HepG2 (cell line): Measurements from ENCODE around the gene KMT2D. TPM values are rescaled to one million over a fixed set of nuclear protein-coding genes. Genes with fewer than 3 reads are reported as not detected.
A peak's percentile ranks its signal among the peaks of the same experiment; 100 is the strongest.

Source experiments
- ATF4 ChIP-seq, 2 experiments: fragments of 450-650 bp in 1 of 2; sonication (generic) in 1 of 2; formaldehyde crosslinking; IDR thresholded peaks; 2 replicates each; pipeline versions ENCODE4 v1.5.0 to v1.8.0; 2020 to 2022; ENCODE audit warnings: mild to moderate bottlenecking in 1 of 2, missing genetic modification reagents in 1 of 2
- CCDC6 ChIP-seq: sonication (generic); formaldehyde crosslinking; IDR thresholded peaks from 2 replicates; pipeline ENCODE4 v1.8.1; 2022; ENCODE audit warnings: mild to moderate bottlenecking, missing genetic modification reagents, moderate library complexity
- ELF1 ChIP-seq: sonication (generic); formaldehyde crosslinking; IDR thresholded peaks from 2 replicates; pipeline ENCODE4 v1.4.0; 2020; ENCODE audit warnings: missing genetic modification reagents
- ELF3 ChIP-seq: IDR thresholded peaks from 2 replicates; pipeline ENCODE4 v1.6.1; 2016; ENCODE audit warnings: missing genetic modification reagents, missing compliant biosample characterization
- GABPA ChIP-seq, 2 experiments: IDR thresholded peaks; 2 replicates each; pipeline ENCODE4 v1.6.1; 2011 to 2016; ENCODE audit warnings: low read depth in 2 of 2, low read length in 1 of 2, missing biosample characterization in 1 of 2, missing genetic modification characterization in 1 of 2
- MIER2 ChIP-seq: IDR thresholded peaks from 2 replicates; pipeline ENCODE4 v1.6.1; 2016; ENCODE audit warnings: missing biosample characterization, missing genetic modification reagents
- NAIF1 ChIP-seq: sonication (generic); formaldehyde crosslinking; IDR thresholded peaks from 2 replicates; pipeline ENCODE4 v1.5.0; 2020; ENCODE audit warnings: mild to moderate bottlenecking, missing genetic modification reagents, borderline replicate concordance
- NBN ChIP-seq: fragments of 450-650 bp; conservative IDR thresholded peaks from 2 replicates; pipeline ENCODE4 v1.6.1; 2017
- PAWR ChIP-seq: sonication (generic); formaldehyde crosslinking; IDR thresholded peaks from 2 replicates; pipeline ENCODE4 v1.4.0; 2020; ENCODE audit warnings: missing genetic modification reagents, mild to moderate bottlenecking, borderline replicate concordance
- PTBP1 ChIP-seq: fragments of 200-400 bp; formaldehyde crosslinking; IDR thresholded peaks from 2 replicates; pipeline ENCODE4 v1.6.1; 2018; ENCODE audit warnings: low read length, low read depth; ENCODE audit not compliant: poor library complexity, severe bottlenecking
- SMYD3 ChIP-seq: sonication (generic); formaldehyde crosslinking; IDR thresholded peaks from 2 replicates; pipeline ENCODE4 v1.8.1; 2023; ENCODE audit warnings: mild to moderate bottlenecking, missing genetic modification reagents
- ZBTB42 ChIP-seq: sonication (generic); formaldehyde crosslinking; IDR thresholded peaks from 2 replicates; pipeline ENCODE4 v1.5.0; 2020; ENCODE audit warnings: mild to moderate bottlenecking, missing genetic modification reagents
- ZFY ChIP-seq: sonication (generic); formaldehyde crosslinking; IDR thresholded peaks from 2 replicates; pipeline ENCODE4 v1.4.0; 2020; ENCODE audit warnings: missing genetic modification reagents
- ZNF281 ChIP-seq: sonication (generic); formaldehyde crosslinking; IDR thresholded peaks from 2 replicates; pipeline ENCODE4 v1.4.0; 2020; ENCODE audit warnings: missing genetic modification reagents, borderline replicate concordance
- ZNF512B ChIP-seq: sonication (generic); formaldehyde crosslinking; IDR thresholded peaks from 2 replicates; pipeline ENCODE4 v1.5.1; 2020; ENCODE audit warnings: missing genetic modification reagents, mild to moderate bottlenecking, borderline replicate concordance
- ZNF841 ChIP-seq: sonication (generic); formaldehyde crosslinking; IDR thresholded peaks from 2 replicates; pipeline ENCODE4 v1.8.1; 2023; ENCODE audit warnings: missing genetic modification reagents, borderline replicate concordance
- polyA plus RNA-seq, 8 experiments: library from polyadenylated mRNA; depleted of rRNA in 3 of 8; stranded (reverse) in 7 of 8; unstranded in 1 of 8; fragments of >200 nt; fragmentation: Illumina TruSeq in 4 of 8; extraction: Trizol in 4 of 8; gene quantifications; 2 replicates each; pipeline versions ENCODE4 v1.2.1 to v1.2.3, GENCODE V29; 2011 to 2016; ENCODE audit warnings: low read depth in 4 of 8, missing spikeins in 1 of 8, mixed read lengths in 1 of 8; ENCODE audit not compliant: insufficient read depth in 1 of 8
- total RNA-seq, 5 experiments: library from RNA; depleted of rRNA; stranded (reverse); fragments of >200 nt; fragmentation: Illumina TruSeq; extraction: Trizol; gene quantifications; 2 replicates each; pipeline ENCODE4 v1.2.3, GENCODE V29; 2016; ENCODE audit warnings: low read depth in 1 of 5
- TF ChIP-seq, protein P1 (sequence below): sonication (generic); formaldehyde crosslinking; IDR thresholded peaks from 2 replicates; pipeline ENCODE4 v1.4.0; 2020; ENCODE audit warnings: mild to moderate bottlenecking, missing genetic modification reagents

The KMT2D gene
- total and polyA plus RNA-seq, 2 of the 13 experiments (the other 11 are each of a cell fraction or from before 2014, with no cell fraction given), result 8.1 to 10.4 TPM

- TF ChIP-seq ATF4 (CRISPR knock-in tag; IDR thresholded peaks at IDR 0.05), result no peak
- TF ChIP-seq NAIF1, result no peak
- TF ChIP-seq ZNF841 (CRISPR knock-in tag), result no peak
- TF ChIP-seq NBN, result no peak
- TF ChIP-seq ZNF281 (CRISPR knock-in tag), result no peak
- TF ChIP-seq ZNF512B (CRISPR knock-in tag), result no peak
- TF ChIP-seq ELF1 (CRISPR knock-in tag), result peak; percentile 51; the same call in 1 of the 2 replicates
- no peak for TF ChIP-seq PAWR
- 0 out of 2 replicates have a peak, but pooled peaks have one; percentile 33 for TF ChIP-seq ELF3 (CRISPR knock-in tag)
- no peak for TF ChIP-seq SMYD3 (CRISPR knock-in tag)
- peak; percentile 20; the same call in 1 of the 2 replicates for TF ChIP-seq GABPA (IDR thresholded peaks at IDR 0.05; ENCODE audit: low read depth, low read length)
- 0 out of 2 replicates have a peak, but pooled peaks have one; percentile 36 for TF ChIP-seq GABPA (CRISPR knock-in tag; IDR thresholded peaks at IDR 0.05; ENCODE audit: low read depth)
- TF ChIP-seq, protein P1, sequence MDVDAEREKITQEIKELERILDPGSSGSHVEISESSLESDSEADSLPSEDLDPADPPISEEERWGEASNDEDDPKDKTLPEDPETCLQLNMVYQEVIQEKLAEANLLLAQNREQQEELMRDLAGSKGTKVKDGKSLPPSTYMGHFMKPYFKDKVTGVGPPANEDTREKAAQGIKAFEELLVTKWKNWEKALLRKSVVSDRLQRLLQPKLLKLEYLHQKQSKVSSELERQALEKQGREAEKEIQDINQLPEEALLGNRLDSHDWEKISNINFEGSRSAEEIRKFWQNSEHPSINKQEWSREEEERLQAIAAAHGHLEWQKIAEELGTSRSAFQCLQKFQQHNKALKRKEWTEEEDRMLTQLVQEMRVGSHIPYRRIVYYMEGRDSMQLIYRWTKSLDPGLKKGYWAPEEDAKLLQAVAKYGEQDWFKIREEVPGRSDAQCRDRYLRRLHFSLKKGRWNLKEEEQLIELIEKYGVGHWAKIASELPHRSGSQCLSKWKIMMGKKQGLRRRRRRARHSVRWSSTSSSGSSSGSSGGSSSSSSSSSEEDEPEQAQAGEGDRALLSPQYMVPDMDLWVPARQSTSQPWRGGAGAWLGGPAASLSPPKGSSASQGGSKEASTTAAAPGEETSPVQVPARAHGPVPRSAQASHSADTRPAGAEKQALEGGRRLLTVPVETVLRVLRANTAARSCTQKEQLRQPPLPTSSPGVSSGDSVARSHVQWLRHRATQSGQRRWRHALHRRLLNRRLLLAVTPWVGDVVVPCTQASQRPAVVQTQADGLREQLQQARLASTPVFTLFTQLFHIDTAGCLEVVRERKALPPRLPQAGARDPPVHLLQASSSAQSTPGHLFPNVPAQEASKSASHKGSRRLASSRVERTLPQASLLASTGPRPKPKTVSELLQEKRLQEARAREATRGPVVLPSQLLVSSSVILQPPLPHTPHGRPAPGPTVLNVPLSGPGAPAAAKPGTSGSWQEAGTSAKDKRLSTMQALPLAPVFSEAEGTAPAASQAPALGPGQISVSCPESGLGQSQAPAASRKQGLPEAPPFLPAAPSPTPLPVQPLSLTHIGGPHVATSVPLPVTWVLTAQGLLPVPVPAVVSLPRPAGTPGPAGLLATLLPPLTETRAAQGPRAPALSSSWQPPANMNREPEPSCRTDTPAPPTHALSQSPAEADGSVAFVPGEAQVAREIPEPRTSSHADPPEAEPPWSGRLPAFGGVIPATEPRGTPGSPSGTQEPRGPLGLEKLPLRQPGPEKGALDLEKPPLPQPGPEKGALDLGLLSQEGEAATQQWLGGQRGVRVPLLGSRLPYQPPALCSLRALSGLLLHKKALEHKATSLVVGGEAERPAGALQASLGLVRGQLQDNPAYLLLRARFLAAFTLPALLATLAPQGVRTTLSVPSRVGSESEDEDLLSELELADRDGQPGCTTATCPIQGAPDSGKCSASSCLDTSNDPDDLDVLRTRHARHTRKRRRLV (CRISPR knock-in tag), result no peak
- no peak for TF ChIP-seq MIER2 (CRISPR knock-in tag)
- no peak for TF ChIP-seq PTBP1
- TF ChIP-seq ZFY (CRISPR knock-in tag), result peak; percentile 47; the same call in 1 of the 2 replicates
- no peak for TF ChIP-seq ZBTB42 (CRISPR knock-in tag)
- no peak for TF ChIP-seq CCDC6 (CRISPR knock-in tag)
Observed at GRCh38 chr12:49055978-49056754, 4.4 kb downstream of the KMT2D start (continued).
